ENCODE measurements around the gene PCSK9.

Gene PCSK9

GRCh38 chr1:55039342-55040082 lies at the start of gene PCSK9:
PCSK9 (plus strand) TSS chr1:55039548; CDS start chr1:55039838, 290 bp downstream.
- no peak for DNase-seq (ENCODE audit: low spot score)

- DNase-seq (ENCODE audit: low spot score): no peak
Measured at GRCh38 chr1:54989968-54990810, 49.2 kb upstream of the PCSK9 start.

- DNase-seq (ENCODE audit: low spot score): no peak
Measured at GRCh38 chr1:54990916-54991315, 48.4 kb upstream of the PCSK9 start.

- no peak for DNase-seq (ENCODE audit: low spot score)
Measured at GRCh38 chr1:54991939-54992338, 47.4 kb upstream of the PCSK9 start.

- DNase-seq (ENCODE audit: low spot score): no peak
Measured at GRCh38 chr1:54993140-54993539, 46.2 kb upstream of the PCSK9 start.

- no peak for DNase-seq (ENCODE audit: low spot score)
Measured at GRCh38 chr1:54994355-54994990, 44.9 kb upstream of the PCSK9 start.

- no peak for DNase-seq (ENCODE audit: low spot score)
Measured at GRCh38 chr1:54995013-54995760, 44.2 kb upstream of the PCSK9 start.

- DNase-seq (ENCODE audit: low spot score): no peak
Measured at GRCh38 chr1:54995835-54996234, 43.5 kb upstream of the PCSK9 start.

- peak; percentile 50 for DNase-seq (ENCODE audit: low spot score)
Measured at GRCh38 chr1:54996359-54996868, 42.9 kb upstream of the PCSK9 start.

GRCh38 chr1:54996869-54997710 lies 42.3 kb upstream of the PCSK9 start:
- no peak for DNase-seq (ENCODE audit: low spot score)

- no peak for DNase-seq (ENCODE audit: low spot score)
Measured at GRCh38 chr1:54997711-54997986, 41.7 kb upstream of the PCSK9 start.

GRCh38 chr1:54998100-54998499 lies 41.2 kb upstream of the PCSK9 start:
- DNase-seq (ENCODE audit: low spot score): no peak

GRCh38 chr1:54998677-54999076 lies 40.7 kb upstream of the PCSK9 start, which contains the start of gene BSND:
BSND (plus strand) TSS chr1:54998933; CDS start chr1:54999187, 254 bp downstream.
- DNase-seq (ENCODE audit: low spot score): no peak

GRCh38 chr1:55000110-55001085 lies 39.0 kb upstream of the PCSK9 start:
- DNase-seq (ENCODE audit: low spot score): no peak

- DNase-seq (ENCODE audit: low spot score): no peak
Measured at GRCh38 chr1:55001311-55001710, 38.0 kb upstream of the PCSK9 start.

- DNase-seq (ENCODE audit: low spot score): no peak
Measured at GRCh38 chr1:55002686-55003085, 36.7 kb upstream of the PCSK9 start.

GRCh38 chr1:55005351-55006140 lies 33.8 kb upstream of the PCSK9 start:
- DNase-seq (ENCODE audit: low spot score): no peak

GRCh38 chr1:55006931-55007330 lies 32.4 kb upstream of the PCSK9 start:
- no peak for DNase-seq (ENCODE audit: low spot score)

- no peak for DNase-seq (ENCODE audit: low spot score)
Measured at GRCh38 chr1:55007625-55008024, 31.7 kb upstream of the PCSK9 start.
